Vagina (tissue), 2 donors: ENCODE measurements around the gene BRD2. TPM values are rescaled to one million over a fixed set of nuclear protein-coding genes. Genes with fewer than 3 reads are reported as not detected.
A peak's percentile ranks its signal among the peaks of the same experiment; 100 is the strongest.

ENCODE experiments used
- DNase-seq, 2 donors: peaks; one replicate each; pipeline ENCODE4 v3.0.0-alpha.2; 2017; ENCODE audit errors: extremely low spot score in 2 of 2
- H3K27ac ChIP-seq: fragments of 200-600 bp; sonication (generic); one replicate; pipeline ENCODE4 v1.5.1; 2019
- H3K27me3 ChIP-seq: fragments of 200-600 bp; sonication (generic); one replicate; pipeline ENCODE4 v1.5.1; 2019
- H3K36me3 ChIP-seq, 2 donors: fragments of 200-600 bp; sonication (generic); one replicate each; pipeline ENCODE4 v1.5.1; 2017 to 2019
- H3K4me1 ChIP-seq: fragments of 200-600 bp; sonication (generic); one replicate; pipeline ENCODE4 v1.5.1; 2019
- H3K4me3 ChIP-seq, 2 donors: fragments of 200-600 bp; sonication (generic); 1 replicate in 1 of 2; 2 replicates in 1 of 2; pipeline ENCODE4 v1.5.1; 2016 to 2019
- H3K9me3 ChIP-seq: fragments of 200-600 bp; sonication (generic); one replicate; pipeline ENCODE4 v1.5.1; 2019
- CTCF ChIP-seq, 3 experiments: fragments of 450-650 bp in 2 of 3; fragments of 200-600 bp in 1 of 3; sonication (generic) in 1 of 3; IDR thresholded peaks; one replicate each; pipeline ENCODE4 v1.5.1; 2017 to 2019; ENCODE audit warnings: antibody characterized with exemption in 3 of 3, mild to moderate bottlenecking in 2 of 3, moderate library complexity in 2 of 3
- POLR2A ChIP-seq, 2 donors: fragments of 450-650 bp; IDR thresholded peaks; one replicate each; pipeline ENCODE4 v1.6.1; 2017; ENCODE audit warnings: antibody characterized with exemption in 2 of 2, mild to moderate bottlenecking in 2 of 2, moderate library complexity in 2 of 2
- POLR2AphosphoS5 ChIP-seq, 2 donors: sonication (generic); formaldehyde crosslinking; IDR thresholded peaks; one replicate each; pipeline ENCODE4 v1.9.0; 2017; ENCODE audit warnings: antibody characterized with exemption in 2 of 2, mild to moderate bottlenecking in 2 of 2, low read depth in 1 of 2; ENCODE audit not compliant: insufficient read depth in 1 of 2
- intact Hi-C: fragments of 100-400 bp; cut with DNase I; formaldehyde crosslinking; loops from one replicate; pipeline ENCODE4 v1.15.1; 2023
- total RNA-seq: library from RNA; depleted of rRNA; stranded (reverse); fragments of >200 nt; gene quantifications from one replicate; pipeline ENCODE4 v1.2.3, GENCODE V29; 2016

Gene BRD2
- total RNA-seq, 1 donor from 2014 or later: 125 TPM

DNA sequence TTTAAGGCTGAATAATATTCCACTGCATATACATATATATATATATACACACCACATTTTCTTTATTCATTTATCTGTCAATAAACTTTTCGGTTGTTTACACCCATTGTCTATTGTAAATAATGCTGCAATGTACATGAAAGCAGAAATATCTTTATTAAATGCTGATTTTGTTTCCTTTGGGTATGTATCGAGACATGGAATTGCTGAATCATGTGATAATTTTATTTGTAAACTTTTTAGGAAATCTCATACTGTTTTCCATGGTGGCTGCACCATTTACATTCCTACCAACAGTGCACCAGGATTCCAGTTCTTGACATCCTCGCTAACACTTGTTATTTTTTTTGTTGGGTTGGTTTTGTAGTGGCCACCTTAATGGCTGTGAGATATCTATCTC, 55.1 kb downstream of the BRD2 start:
- Histone ChIP-seq H3K27me3 (no peaks in the 10 kb centered on the region), H3K36me3 (no peaks in the 10 kb centered on the region), H3K27ac (no peak overlapping the region), H3K9me3 (no peaks in the 10 kb centered on the region), H3K4me3 (no peak overlapping the region), H3K4me1 (peaks cover 14% of the 10 kb centered on the region)
- no peak for TF ChIP-seq POLR2A (IDR thresholded peaks at IDR 0.05)
- TF ChIP-seq CTCF (IDR thresholded peaks at IDR 0.05): no peak
- no peak for TF ChIP-seq POLR2AphosphoS5 (IDR thresholded peaks at IDR 0.05; ENCODE audit: insufficient read depth in 1 of 2, low read depth in 1 of 2)
- intact Hi-C loops: no loop called here
- no peak for DNase-seq

GRCh38 chr6:33024521-33024920, 56.1 kb downstream of the BRD2 start:
- Histone ChIP-seq H3K4me1 (peaks cover 6% of the 10 kb centered on the region), H3K4me3 (no peak overlapping the region), H3K9me3 (no peaks in the 10 kb centered on the region), H3K27me3 (no peaks in the 10 kb centered on the region), H3K36me3 (no peaks in the 10 kb centered on the region), H3K27ac (no peak overlapping the region)
- DNase-seq: no peak
- TF ChIP-seq POLR2AphosphoS5 (IDR thresholded peaks at IDR 0.05; ENCODE audit: insufficient read depth in 1 of 2, low read depth in 1 of 2): no peak
- TF ChIP-seq POLR2A (IDR thresholded peaks at IDR 0.05): no peak
- TF ChIP-seq CTCF (IDR thresholded peaks at IDR 0.05): no peak
- intact Hi-C loops: no loop called here

- no peaks in the 10 kb centered on the region for H3K4me1 ChIP-seq
- H3K4me3 ChIP-seq: no peak overlapping the region
- no peak for TF ChIP-seq CTCF (IDR thresholded peaks at IDR 0.05)
- TF ChIP-seq POLR2A (IDR thresholded peaks at IDR 0.05): no peak
- TF ChIP-seq POLR2AphosphoS5 (IDR thresholded peaks at IDR 0.05; ENCODE audit: insufficient read depth in 1 of 2, low read depth in 1 of 2): no peak
- no peaks in the 10 kb centered on the region for H3K9me3 ChIP-seq
- no peaks in the 10 kb centered on the region for H3K36me3 ChIP-seq
- H3K27ac ChIP-seq: peak overlapping the region; percentile 50
- intact Hi-C loops: no loop called here
- DNase-seq: no peak
- H3K27me3 ChIP-seq: no peaks in the 10 kb centered on the region
Observed at GRCh38 chr6:33028220-33028849, 59.9 kb downstream of the BRD2 start.

DNA sequence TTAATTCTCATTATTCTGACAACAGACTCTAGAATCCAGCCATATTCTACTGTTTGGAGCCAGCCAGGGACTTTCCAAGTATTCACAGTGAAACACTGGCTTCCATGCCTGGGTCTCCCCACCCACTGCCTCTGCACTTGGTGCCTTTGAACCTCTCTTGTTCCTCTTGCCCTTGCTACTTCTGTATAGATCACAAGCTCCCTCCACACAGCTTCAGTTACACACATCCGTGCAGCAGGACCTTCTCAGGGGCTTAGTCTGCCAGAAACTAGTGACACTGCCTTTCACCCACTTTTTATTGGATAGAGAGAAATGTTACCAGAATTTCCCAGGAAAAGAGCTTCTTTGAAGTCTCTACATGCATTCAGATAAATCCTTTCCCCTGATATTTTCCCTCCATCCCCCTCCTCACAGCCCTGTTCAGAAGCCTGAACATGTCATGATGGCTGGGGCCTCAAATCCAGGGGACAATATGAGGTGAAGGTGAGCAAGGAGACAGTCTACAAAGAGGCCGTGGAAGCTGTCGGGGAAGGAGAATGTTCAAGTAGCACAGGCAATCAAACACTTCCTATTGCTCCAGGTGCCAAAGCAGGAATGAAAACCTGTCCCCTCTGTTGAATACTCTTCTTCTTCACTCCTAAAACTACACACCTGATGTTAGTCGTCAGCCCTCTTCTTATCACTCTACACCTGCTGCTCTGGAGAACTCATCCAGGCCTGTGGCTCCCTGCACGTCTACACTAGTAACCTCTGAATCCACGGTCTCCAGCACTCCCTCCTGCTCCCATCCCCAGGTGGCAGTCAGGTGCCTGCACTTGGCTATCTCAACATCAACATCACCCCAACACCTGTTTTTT, 61.2 kb downstream of the BRD2 start:
- no peak for TF ChIP-seq POLR2AphosphoS5 (IDR thresholded peaks at IDR 0.05; ENCODE audit: insufficient read depth in 1 of 2, low read depth in 1 of 2)
- TF ChIP-seq POLR2A (IDR thresholded peaks at IDR 0.05): peak in 1 of 2 donors; percentile 13
- TF ChIP-seq CTCF (IDR thresholded peaks at IDR 0.05): no peak
- peak overlapping the region; percentile 50 for H3K27ac ChIP-seq
- H3K9me3 ChIP-seq: no peaks in the 10 kb centered on the region
- intact Hi-C loops: no loop called here
- H3K4me3 ChIP-seq: no peak overlapping the region
- no peak for DNase-seq
- no peaks in the 10 kb centered on the region for H3K36me3 ChIP-seq
- no peaks in the 10 kb centered on the region for H3K4me1 ChIP-seq
- no peaks in the 10 kb centered on the region for H3K27me3 ChIP-seq

DNA sequence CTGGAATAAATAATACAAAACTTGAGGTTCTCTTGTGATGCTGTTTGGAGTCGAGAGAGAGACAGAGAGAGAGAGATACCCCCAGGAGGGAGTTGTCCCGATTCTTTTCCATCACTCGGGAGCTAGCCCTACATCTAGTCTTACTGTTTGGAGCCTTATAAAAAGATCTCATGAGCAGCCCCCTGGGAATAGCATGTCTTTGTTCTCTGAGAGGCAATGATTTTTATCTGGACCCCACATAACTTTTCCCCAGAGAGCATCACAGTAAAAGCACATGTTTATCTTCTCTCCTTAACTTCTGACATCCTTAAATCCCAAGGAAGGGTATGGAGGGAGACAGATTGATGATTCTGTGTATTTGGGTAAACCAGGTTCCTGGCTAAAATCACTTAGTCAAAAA, 61.9 kb downstream of the BRD2 start:
- Histone ChIP-seq H3K4me1 (no peaks in the 10 kb centered on the region), H3K27me3 (no peaks in the 10 kb centered on the region), H3K36me3 (no peaks in the 10 kb centered on the region), H3K4me3 (no peak overlapping the region), H3K27ac (peak overlapping the region; percentile 50), H3K9me3 (no peaks in the 10 kb centered on the region)
- intact Hi-C loops: no loop called here
- DNase-seq: no peak
- TF ChIP-seq POLR2AphosphoS5 (IDR thresholded peaks at IDR 0.05; ENCODE audit: insufficient read depth in 1 of 2, low read depth in 1 of 2): no peak
- TF ChIP-seq POLR2A (IDR thresholded peaks at IDR 0.05): no peak
- no peak for TF ChIP-seq CTCF (IDR thresholded peaks at IDR 0.05)
